ENCODE measurements around the gene PNPLA7. TPM values are rescaled to one million over a fixed set of nuclear protein-coding genes. Genes with fewer than 3 reads are reported as not detected.
A peak's percentile ranks its signal among the peaks of the same experiment; 100 is the strongest.

The PNPLA7 gene
- total and polyA plus RNA-seq, 7 donors = 1.2 to 22.3 (median 7.7) TPM

- H3K4me3 ChIP-seq = no peak overlapping the region
- intact Hi-C loops (cut with DNase I) = no loop called here
- TF ChIP-seq, protein P1, sequence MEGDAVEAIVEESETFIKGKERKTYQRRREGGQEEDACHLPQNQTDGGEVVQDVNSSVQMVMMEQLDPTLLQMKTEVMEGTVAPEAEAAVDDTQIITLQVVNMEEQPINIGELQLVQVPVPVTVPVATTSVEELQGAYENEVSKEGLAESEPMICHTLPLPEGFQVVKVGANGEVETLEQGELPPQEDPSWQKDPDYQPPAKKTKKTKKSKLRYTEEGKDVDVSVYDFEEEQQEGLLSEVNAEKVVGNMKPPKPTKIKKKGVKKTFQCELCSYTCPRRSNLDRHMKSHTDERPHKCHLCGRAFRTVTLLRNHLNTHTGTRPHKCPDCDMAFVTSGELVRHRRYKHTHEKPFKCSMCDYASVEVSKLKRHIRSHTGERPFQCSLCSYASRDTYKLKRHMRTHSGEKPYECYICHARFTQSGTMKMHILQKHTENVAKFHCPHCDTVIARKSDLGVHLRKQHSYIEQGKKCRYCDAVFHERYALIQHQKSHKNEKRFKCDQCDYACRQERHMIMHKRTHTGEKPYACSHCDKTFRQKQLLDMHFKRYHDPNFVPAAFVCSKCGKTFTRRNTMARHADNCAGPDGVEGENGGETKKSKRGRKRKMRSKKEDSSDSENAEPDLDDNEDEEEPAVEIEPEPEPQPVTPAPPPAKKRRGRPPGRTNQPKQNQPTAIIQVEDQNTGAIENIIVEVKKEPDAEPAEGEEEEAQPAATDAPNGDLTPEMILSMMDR (IDR thresholded peaks at IDR 0.05) = no peak
- H3K27ac ChIP-seq = no peak overlapping the region
- no peaks in the 10 kb centered on the region for H3K9me3 ChIP-seq
- H3K4me1 ChIP-seq = no peaks in the 10 kb centered on the region
- no peak for DNase-seq
- H3K36me3 ChIP-seq (ENCODE audit: insufficient read depth in 1 of 2, low read depth in 1 of 2) = peaks cover 0 to 66% of the 10 kb centered on the region in 2 donors
- no peaks in the 10 kb centered on the region for H3K27me3 ChIP-seq (ENCODE audit: insufficient read depth in 3 of 3, low read length in 2 of 3)
- ATAC-seq = no peak
- WGBS, 3 donors = 89 to 90% (median 89%) methylated on average over 16 of the region's 16 CpGs
Measured at GRCh38 chr9:137493364-137494103, 56.7 kb downstream of the PNPLA7 start.

DNA sequence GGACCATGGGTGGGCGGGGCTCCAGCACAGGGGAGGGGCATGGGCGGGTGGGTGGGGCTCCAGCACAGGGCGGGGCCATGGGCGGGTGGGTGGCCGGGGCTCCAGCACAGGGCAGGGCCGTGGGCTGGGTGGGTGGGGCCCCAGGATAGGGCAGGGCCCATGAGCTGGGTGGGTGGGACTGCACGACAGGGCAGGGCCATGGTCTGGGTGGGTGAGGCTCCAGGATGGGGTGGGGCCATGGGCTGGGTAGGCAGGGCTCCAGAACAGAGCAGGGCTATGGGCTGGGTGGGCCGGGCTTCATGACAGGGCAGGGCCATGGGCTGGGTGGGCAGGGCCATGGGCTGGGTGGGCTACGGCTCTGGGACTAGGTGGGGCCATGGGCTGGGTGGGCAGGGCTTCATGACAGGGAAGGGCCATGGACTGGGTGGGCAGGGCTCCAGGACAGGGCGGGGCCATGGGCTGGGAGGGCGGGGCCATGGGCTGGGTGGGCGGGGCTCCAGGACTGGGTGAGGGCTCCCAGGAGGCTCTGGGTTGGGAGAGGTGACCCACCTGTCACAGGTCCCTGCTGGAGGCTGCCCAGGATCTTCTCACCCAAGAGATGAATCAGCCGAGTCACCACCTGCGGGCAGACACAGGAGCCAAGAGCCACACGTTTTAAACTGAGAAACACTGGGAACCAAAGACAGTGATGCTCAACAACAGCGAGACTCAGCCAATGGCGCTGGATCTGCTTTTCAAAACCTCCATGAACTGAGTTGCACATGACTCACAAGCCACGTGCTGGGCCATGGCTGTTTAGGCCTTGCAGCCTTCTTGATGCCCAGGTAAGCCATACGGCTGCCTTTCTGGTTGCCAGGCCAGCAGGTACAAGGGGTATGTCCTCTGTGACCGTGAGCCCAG, 57.5 kb downstream of the PNPLA7 start:
- H3K9me3 ChIP-seq = no peaks in the 10 kb centered on the region
- no peak for DNase-seq
- no peak overlapping the region for H3K4me3 ChIP-seq
- ATAC-seq = peak in 3 of 4 donors; percentile 21 to 52 (median 22)
- no peak overlapping the region for H3K27ac ChIP-seq
- TF ChIP-seq, protein P1 (IDR thresholded peaks at IDR 0.05) = no peak
- intact Hi-C loops (cut with DNase I) = no loop called here
- H3K36me3 ChIP-seq (ENCODE audit: insufficient read depth in 1 of 2, low read depth in 1 of 2) = peaks cover 0 to 61% of the 10 kb centered on the region in 2 donors
- no peaks in the 10 kb centered on the region for H3K27me3 ChIP-seq (ENCODE audit: insufficient read depth in 3 of 3, low read length in 2 of 3)
- WGBS, 3 donors = 76 to 89% (median 82%) methylated on average over 16 to 20 of the region's 20 CpGs
- no peaks in the 10 kb centered on the region for H3K4me1 ChIP-seq

GRCh38 chr9:137491735-137492432, 58.3 kb downstream of the PNPLA7 start:
- Histone ChIP-seq H3K9me3 (no peaks in the 10 kb centered on the region), H3K27ac (no peak overlapping the region), H3K4me1 (no peaks in the 10 kb centered on the region), H3K36me3 (ENCODE audit: insufficient read depth in 1 of 2, low read depth in 1 of 2) (peaks cover 0 to 57% of the 10 kb centered on the region in 2 donors), H3K4me3 (no peak overlapping the region), H3K27me3 (ENCODE audit: insufficient read depth in 3 of 3, low read length in 2 of 3) (no peaks in the 10 kb centered on the region)
- TF ChIP-seq, protein P1 (IDR thresholded peaks at IDR 0.05) = no peak
- ATAC-seq = no peak
- WGBS, 3 donors = 91 to 93% (median 93%) methylated on average over 13 of the region's 13 CpGs
- intact Hi-C loops (cut with DNase I) = no loop called here
- DNase-seq = no peak

DNA sequence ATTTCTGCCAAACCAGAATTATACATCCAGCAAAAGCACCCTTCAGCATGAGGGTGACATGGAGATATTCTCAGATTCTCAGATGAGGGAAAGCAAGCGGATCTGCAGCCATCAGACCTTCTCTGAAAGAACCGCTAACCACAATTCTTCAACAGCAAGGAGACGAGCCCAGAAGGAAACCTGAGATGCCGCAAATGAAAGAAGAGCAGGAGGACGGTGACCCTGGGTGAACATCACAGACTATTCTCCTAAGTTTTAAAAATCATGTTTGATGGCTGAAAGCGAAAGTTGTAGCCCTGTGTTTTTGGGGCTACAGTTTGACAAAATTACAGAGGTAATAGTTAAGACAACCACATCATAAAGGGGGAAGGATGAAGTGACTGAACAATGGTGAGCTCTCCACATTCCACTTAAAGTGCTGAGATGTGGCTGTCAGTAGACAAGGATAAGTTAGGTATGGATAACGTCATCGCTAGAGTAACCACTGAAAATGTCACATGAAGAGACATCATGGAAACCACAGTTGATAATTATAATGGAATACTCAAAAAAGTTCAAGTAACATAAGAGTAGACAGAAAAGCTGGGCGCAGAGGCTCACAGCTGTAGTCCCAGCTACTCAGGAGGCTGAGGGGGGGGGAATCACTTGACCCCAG, 59.5 kb downstream of the PNPLA7 start:
- H3K4me3 ChIP-seq = no peak overlapping the region
- 83 to 91% (median 83%) methylated on average over 9 of the region's 9 CpGs for WGBS, 3 donors
- H3K27me3 ChIP-seq (ENCODE audit: insufficient read depth in 3 of 3, low read length in 2 of 3) = no peaks in the 10 kb centered on the region
- TF ChIP-seq, protein P1 (IDR thresholded peaks at IDR 0.05) = no peak
- peaks cover 0 to 46% of the 10 kb centered on the region in 2 donors for H3K36me3 ChIP-seq (ENCODE audit: insufficient read depth in 1 of 2, low read depth in 1 of 2)
- no peaks in the 10 kb centered on the region for H3K9me3 ChIP-seq
- intact Hi-C loops (cut with DNase I) = no loop called here
- ATAC-seq = no peak
- no peaks in the 10 kb centered on the region for H3K4me1 ChIP-seq
- H3K27ac ChIP-seq = no peak overlapping the region
- no peak for DNase-seq

Measured in psoas muscle (tissue), 8 donors.